Transverse colon (tissue), 4 donors: ENCODE results near the gene POC1A. TPM values are rescaled to one million over a fixed set of nuclear protein-coding genes. Genes with fewer than 3 reads are reported as not detected.

Experiments used
- DNase-seq: peaks from one replicate; pipeline ENCODE4 v3.0.0-alpha.2; 2019
- H3K27ac ChIP-seq, 4 donors: fragments of 200-600 bp; sonication (generic); 2 replicates each; pipeline ENCODE4 v1.5.1; 2016 to 2018; ENCODE audit warnings: inconsistent platforms in 4 of 4
- H3K27me3 ChIP-seq: fragments of 200-600 bp; sonication (generic); 2 replicates; pipeline ENCODE4 v1.5.1; 2017; ENCODE audit warnings: inconsistent platforms
- H3K36me3 ChIP-seq, 4 donors: fragments of 200-600 bp; sonication (generic); 2 replicates each; pipeline ENCODE4 v1.5.1; 2017 to 2019; ENCODE audit warnings: inconsistent platforms in 4 of 4
- H3K4me1 ChIP-seq, 4 donors: fragments of 200-600 bp; sonication (generic); 2 replicates each; pipeline ENCODE4 v1.5.1; 2017 to 2020; ENCODE audit warnings: inconsistent platforms in 4 of 4
- H3K4me3 ChIP-seq, 4 donors: fragments of 200-600 bp; sonication (generic); 1 replicate in 1 of 4; 2 replicates in 3 of 4; pipeline versions ENCODE4 v1.5.1 to v1.6.1; 2017 to 2019; ENCODE audit warnings: inconsistent platforms in 4 of 4
- H3K9me3 ChIP-seq, 2 donors: fragments of 200-600 bp; sonication (generic); 2 replicates each; pipeline ENCODE4 v1.5.1; 2017 to 2019; ENCODE audit warnings: inconsistent platforms in 2 of 2
- EP300 ChIP-seq: sonication (generic); formaldehyde crosslinking; IDR thresholded peaks from one replicate; pipeline ENCODE4 v1.6.1; 2017; ENCODE audit warnings: antibody characterized with exemption, low read depth
- POLR2A ChIP-seq: fragments of 450-650 bp; IDR thresholded peaks from one replicate; pipeline ENCODE4 v1.6.1; 2016; ENCODE audit warnings: antibody characterized with exemption, mild to moderate bottlenecking, moderate library complexity
- POLR2AphosphoS5 ChIP-seq, 3 donors: sonication (generic); formaldehyde crosslinking; IDR thresholded peaks; one replicate each; pipeline ENCODE4 v1.6.1; 2016; ENCODE audit warnings: antibody characterized with exemption in 3 of 3
- WGBS, 2 donors: methylation state at CpG; one replicate each; pipeline ENCODE4 v1.1.5; 2018; ENCODE audit warnings: low coverage in 1 of 2; 5-methylcytosine and 5-hydroxymethylcytosine counted together
- in situ Hi-C, 4 donors: fragments of 200-750 bp; cut with MboI; loops; one replicate each; pipeline versions ENCODE4 v1.15.0 to v1.15.1; 2017; ENCODE audit warnings: low sequenced_read_pairs in 3 of 4, low pct_ligation_motif_present in 1 of 4, low pct_unique_long_range_greater_than_20kb in 1 of 4
- intact Hi-C: fragments of 100-400 bp; cut with DNase I; formaldehyde crosslinking; loops from one replicate; pipeline ENCODE4 v1.15.1; 2023; ENCODE audit warnings: low total_unique reads
- total RNA-seq, 4 donors: library from RNA; depleted of rRNA; stranded (reverse); fragments of >200 nt; gene quantifications; one replicate each; pipeline ENCODE4 v1.1.0, GENCODE V29; 2016
- TF ChIP-seq, protein P1 (sequence below), 5 experiments: fragments of 200-600 bp in 3 of 5; fragments of 450-650 bp in 2 of 5; sonication (generic) in 3 of 5; IDR thresholded peaks; 1 replicate in 2 of 5; 2 replicates in 3 of 5; pipeline ENCODE4 v1.5.1; 2016 to 2017; ENCODE audit warnings: antibody characterized with exemption in 5 of 5, inconsistent platforms in 3 of 5, mild to moderate bottlenecking in 2 of 5, moderate library complexity in 1 of 5

Gene POC1A
- total RNA-seq, 4 donors from 2014 or later: 0.80 to 3.1 (median 2.2) TPM; not detected in 1

DNA sequence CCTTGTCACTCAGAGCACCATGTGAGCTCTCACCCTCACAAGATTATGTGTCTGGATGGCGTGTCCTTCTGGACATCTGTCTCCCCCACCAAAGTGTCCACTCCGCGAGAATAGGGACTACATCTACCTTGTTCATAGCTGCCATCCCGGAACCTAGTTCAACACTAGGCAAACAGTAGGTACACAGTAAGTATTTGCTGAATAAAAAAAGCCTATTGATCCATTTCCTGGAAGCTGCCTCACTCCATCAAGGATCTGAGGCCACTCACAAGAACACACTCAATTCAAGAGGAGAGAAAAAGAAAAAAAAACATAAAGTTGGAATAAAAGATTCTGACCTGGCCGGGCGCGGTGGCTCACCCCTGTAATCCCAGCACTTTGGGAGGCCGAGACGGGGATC lies 32.5 kb upstream of the POC1A start:
- Histone ChIP-seq H3K27ac (no peak overlapping the region), H3K36me3 (no peaks in the 10 kb centered on the region), H3K4me3 (no peak overlapping the region), H3K27me3 (no peaks in the 10 kb centered on the region), H3K4me1 (peaks cover 0 to 5% (median 1%) of the 10 kb centered on the region in 4 donors), H3K9me3 (no peaks in the 10 kb centered on the region)
- no peak for DNase-seq
- intact Hi-C loops: no loop called here
- TF ChIP-seq, protein P1, sequence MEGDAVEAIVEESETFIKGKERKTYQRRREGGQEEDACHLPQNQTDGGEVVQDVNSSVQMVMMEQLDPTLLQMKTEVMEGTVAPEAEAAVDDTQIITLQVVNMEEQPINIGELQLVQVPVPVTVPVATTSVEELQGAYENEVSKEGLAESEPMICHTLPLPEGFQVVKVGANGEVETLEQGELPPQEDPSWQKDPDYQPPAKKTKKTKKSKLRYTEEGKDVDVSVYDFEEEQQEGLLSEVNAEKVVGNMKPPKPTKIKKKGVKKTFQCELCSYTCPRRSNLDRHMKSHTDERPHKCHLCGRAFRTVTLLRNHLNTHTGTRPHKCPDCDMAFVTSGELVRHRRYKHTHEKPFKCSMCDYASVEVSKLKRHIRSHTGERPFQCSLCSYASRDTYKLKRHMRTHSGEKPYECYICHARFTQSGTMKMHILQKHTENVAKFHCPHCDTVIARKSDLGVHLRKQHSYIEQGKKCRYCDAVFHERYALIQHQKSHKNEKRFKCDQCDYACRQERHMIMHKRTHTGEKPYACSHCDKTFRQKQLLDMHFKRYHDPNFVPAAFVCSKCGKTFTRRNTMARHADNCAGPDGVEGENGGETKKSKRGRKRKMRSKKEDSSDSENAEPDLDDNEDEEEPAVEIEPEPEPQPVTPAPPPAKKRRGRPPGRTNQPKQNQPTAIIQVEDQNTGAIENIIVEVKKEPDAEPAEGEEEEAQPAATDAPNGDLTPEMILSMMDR (IDR thresholded peaks at IDR 0.05): no peak
- TF ChIP-seq POLR2A (no peak), POLR2AphosphoS5 (IDR thresholded peaks at IDR 0.05) (no peak), EP300 (no peak)
- WGBS, 2 donors: 95 to 100% methylated on average over 4 to 9 of the region's 9 CpGs
- in situ Hi-C loops: no loop called here

GRCh38 chr3:52185837-52186236 lies 31.6 kb upstream of the POC1A start:
- Histone ChIP-seq H3K4me3 (no peak overlapping the region), H3K36me3 (no peaks in the 10 kb centered on the region), H3K27ac (no peak overlapping the region), H3K27me3 (no peaks in the 10 kb centered on the region), H3K4me1 (peaks cover 0 to 5% (median 1%) of the 10 kb centered on the region in 4 donors), H3K9me3 (no peaks in the 10 kb centered on the region)
- intact Hi-C loops (no loop called here), in situ Hi-C loops (no loop called here)
- WGBS, 2 donors: 70% methylated on average over 3 of the region's 3 CpGs; no CpG with 5 or more reads in 1 of the 2 donors
- no peak for TF ChIP-seq EP300
- no peak for TF ChIP-seq POLR2AphosphoS5 (IDR thresholded peaks at IDR 0.05)
- TF ChIP-seq POLR2A: no peak
- TF ChIP-seq, protein P1 (IDR thresholded peaks at IDR 0.05): no peak
- DNase-seq: no peak

- Histone ChIP-seq H3K4me1 (peaks cover 0 to 1% (median 0%) of the 10 kb centered on the region in 4 donors), H3K36me3 (no peaks in the 10 kb centered on the region), H3K4me3 (no peak overlapping the region), H3K9me3 (no peaks in the 10 kb centered on the region), H3K27ac (no peak overlapping the region), H3K27me3 (no peaks in the 10 kb centered on the region)
- WGBS, 2 donors: 98 to 100% methylated on average over 2 to 6 of the region's 6 CpGs
- intact Hi-C loops (no loop called here), in situ Hi-C loops (no loop called here)
- TF ChIP-seq, protein P1 (IDR thresholded peaks at IDR 0.05): no peak
- TF ChIP-seq POLR2A (no peak), EP300 (no peak), POLR2AphosphoS5 (IDR thresholded peaks at IDR 0.05) (no peak)
- no peak for DNase-seq
Measured at GRCh38 chr3:52185311-52185710, 31.1 kb upstream of the POC1A start.

- 78 to 100% methylated on average over 3 to 8 of the region's 8 CpGs for WGBS, 2 donors
- DNase-seq: no peak
- in situ Hi-C loops: no loop called here
- Histone ChIP-seq H3K9me3 (no peaks in the 10 kb centered on the region), H3K27ac (no peak overlapping the region), H3K4me3 (no peak overlapping the region), H3K4me1 (no peaks in the 10 kb centered on the region), H3K27me3 (no peaks in the 10 kb centered on the region), H3K36me3 (no peaks in the 10 kb centered on the region)
- intact Hi-C loops: no loop called here
- no peak for TF ChIP-seq POLR2AphosphoS5 (IDR thresholded peaks at IDR 0.05)
- no peak for TF ChIP-seq POLR2A
- TF ChIP-seq EP300: no peak
- TF ChIP-seq, protein P1 (IDR thresholded peaks at IDR 0.05): no peak
Measured at GRCh38 chr3:52184690-52185089, 30.5 kb upstream of the POC1A start.
